Osteoblast (primary cell): ENCODE data around the gene DFFB. TPM values are rescaled to one million over a fixed set of nuclear protein-coding genes. Genes with fewer than 3 reads are reported as not detected.

Source experiments
- DNase-seq: peaks from one replicate; pipeline ENCODE4 v3.0.0; 2011; ENCODE audit warnings: low spot score, mixed read lengths; ENCODE audit not compliant: insufficient read length; ENCODE audit errors: missing footprints
- H2AFZ ChIP-seq: 2 replicates; pipeline ENCODE4 v1.6.0; 2011; ENCODE audit warnings: mild to moderate bottlenecking, low read length
- H3K27ac ChIP-seq: 2 replicates; pipeline ENCODE4 v1.5.1; 2011; ENCODE audit warnings: mild to moderate bottlenecking, low read depth, low read length, moderate library complexity
- H3K27me3 ChIP-seq: 2 replicates; pipeline ENCODE4 v1.6.0; 2012; ENCODE audit warnings: mild to moderate bottlenecking, control low read depth, inconsistent platforms, low read length, moderate library complexity; ENCODE audit not compliant: insufficient read depth
- H3K36me3 ChIP-seq: 2 replicates; pipeline ENCODE4 v1.5.1; 2011; ENCODE audit warnings: mild to moderate bottlenecking, low read length, control low read depth, moderate library complexity; ENCODE audit not compliant: insufficient read depth
- H3K4me1 ChIP-seq: 2 replicates; pipeline ENCODE4 v1.5.1; 2011; ENCODE audit warnings: mild to moderate bottlenecking, low read length, control low read depth, moderate library complexity; ENCODE audit not compliant: insufficient read depth
- H3K4me2 ChIP-seq: 2 replicates; pipeline ENCODE4 v1.6.0; 2011; ENCODE audit warnings: mild to moderate bottlenecking, low read length; ENCODE audit not compliant: insufficient read depth
- H3K4me3 ChIP-seq: fragments of 200-600 bp; sonication (generic); 3 replicates; pipeline ENCODE4 v1.5.1; 2012; ENCODE audit warnings: mild to moderate bottlenecking, low read length, inconsistent platforms; ENCODE audit not compliant: insufficient read depth
- H3K79me2 ChIP-seq: 2 replicates; pipeline ENCODE4 v1.6.0; 2012; ENCODE audit warnings: mild to moderate bottlenecking, low read length, control low read depth, inconsistent platforms; ENCODE audit not compliant: insufficient read depth
- H3K9me3 ChIP-seq: 2 replicates; pipeline ENCODE4 v1.5.1; 2011; ENCODE audit warnings: low read depth, low read length, control low read depth
- H4K20me1 ChIP-seq: 2 replicates; pipeline ENCODE4 v1.6.0; 2012; ENCODE audit warnings: mild to moderate bottlenecking, low read length, control low read depth; ENCODE audit not compliant: insufficient read depth
- total RNA-seq: library from RNA; depleted of rRNA; stranded (reverse); fragments of >200 nt; gene quantifications from 2 replicates; pipeline ENCODE4 v1.2.3, GENCODE V29; 2012
- TF ChIP-seq, protein P1 (sequence below): IDR thresholded peaks from 2 replicates; pipeline ENCODE4 v1.5.1; 2011; ENCODE audit warnings: mild to moderate bottlenecking, low read depth, low read length, moderate library complexity; ENCODE audit errors: extremely low read depth

DFFB gene
- total RNA-seq, 1 donor = 5.1 TPM

DNA sequence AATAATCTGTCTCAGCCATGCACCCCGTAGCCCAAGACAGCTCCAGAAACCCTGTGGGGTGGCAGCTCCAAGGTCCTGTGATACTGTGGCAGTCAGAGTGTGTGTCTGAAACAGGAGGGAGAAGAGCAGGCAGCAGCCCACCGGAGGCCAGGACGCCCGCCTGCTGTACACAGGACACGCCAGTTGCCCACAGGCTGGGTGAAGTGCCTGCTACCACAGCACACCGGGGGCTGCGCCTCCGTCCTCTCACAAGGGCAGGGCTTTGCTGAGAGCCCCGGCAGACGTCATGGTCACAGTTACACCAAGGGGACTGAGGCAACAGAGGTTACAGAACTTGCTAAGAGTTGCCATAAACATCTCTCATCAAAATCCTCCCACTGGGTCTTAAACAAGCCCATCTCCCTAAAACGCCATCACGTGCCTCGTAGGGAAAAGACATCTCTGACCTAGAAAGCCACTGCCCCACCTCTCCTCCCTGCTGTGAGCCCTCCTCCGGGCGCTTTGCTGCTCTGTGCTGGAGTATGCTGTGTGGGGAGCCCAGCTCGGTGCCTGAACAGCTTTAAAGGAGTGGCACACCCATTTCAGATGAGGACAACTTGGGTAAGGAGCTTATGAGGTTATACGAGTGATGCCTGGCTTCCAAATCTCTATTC, 37.5 kb downstream of the DFFB start:
- Histone ChIP-seq H4K20me1 (peaks cover 26% of the 10 kb centered on the region), H3K79me2 (peaks cover 80% of the 10 kb centered on the region), H2AFZ (no peak overlapping the region), H3K4me3 (no peak overlapping the region), H3K27me3 (no peaks in the 10 kb centered on the region), H3K9me3 (no peaks in the 10 kb centered on the region), H3K27ac (no peak overlapping the region), H3K4me2 (no peak overlapping the region), H3K36me3 (peaks cover 20% of the 10 kb centered on the region), H3K4me1 (peaks cover 9% of the 10 kb centered on the region)
- TF ChIP-seq, protein P1, sequence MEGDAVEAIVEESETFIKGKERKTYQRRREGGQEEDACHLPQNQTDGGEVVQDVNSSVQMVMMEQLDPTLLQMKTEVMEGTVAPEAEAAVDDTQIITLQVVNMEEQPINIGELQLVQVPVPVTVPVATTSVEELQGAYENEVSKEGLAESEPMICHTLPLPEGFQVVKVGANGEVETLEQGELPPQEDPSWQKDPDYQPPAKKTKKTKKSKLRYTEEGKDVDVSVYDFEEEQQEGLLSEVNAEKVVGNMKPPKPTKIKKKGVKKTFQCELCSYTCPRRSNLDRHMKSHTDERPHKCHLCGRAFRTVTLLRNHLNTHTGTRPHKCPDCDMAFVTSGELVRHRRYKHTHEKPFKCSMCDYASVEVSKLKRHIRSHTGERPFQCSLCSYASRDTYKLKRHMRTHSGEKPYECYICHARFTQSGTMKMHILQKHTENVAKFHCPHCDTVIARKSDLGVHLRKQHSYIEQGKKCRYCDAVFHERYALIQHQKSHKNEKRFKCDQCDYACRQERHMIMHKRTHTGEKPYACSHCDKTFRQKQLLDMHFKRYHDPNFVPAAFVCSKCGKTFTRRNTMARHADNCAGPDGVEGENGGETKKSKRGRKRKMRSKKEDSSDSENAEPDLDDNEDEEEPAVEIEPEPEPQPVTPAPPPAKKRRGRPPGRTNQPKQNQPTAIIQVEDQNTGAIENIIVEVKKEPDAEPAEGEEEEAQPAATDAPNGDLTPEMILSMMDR = no peak
- DNase-seq = peak; percentile 45

DNA sequence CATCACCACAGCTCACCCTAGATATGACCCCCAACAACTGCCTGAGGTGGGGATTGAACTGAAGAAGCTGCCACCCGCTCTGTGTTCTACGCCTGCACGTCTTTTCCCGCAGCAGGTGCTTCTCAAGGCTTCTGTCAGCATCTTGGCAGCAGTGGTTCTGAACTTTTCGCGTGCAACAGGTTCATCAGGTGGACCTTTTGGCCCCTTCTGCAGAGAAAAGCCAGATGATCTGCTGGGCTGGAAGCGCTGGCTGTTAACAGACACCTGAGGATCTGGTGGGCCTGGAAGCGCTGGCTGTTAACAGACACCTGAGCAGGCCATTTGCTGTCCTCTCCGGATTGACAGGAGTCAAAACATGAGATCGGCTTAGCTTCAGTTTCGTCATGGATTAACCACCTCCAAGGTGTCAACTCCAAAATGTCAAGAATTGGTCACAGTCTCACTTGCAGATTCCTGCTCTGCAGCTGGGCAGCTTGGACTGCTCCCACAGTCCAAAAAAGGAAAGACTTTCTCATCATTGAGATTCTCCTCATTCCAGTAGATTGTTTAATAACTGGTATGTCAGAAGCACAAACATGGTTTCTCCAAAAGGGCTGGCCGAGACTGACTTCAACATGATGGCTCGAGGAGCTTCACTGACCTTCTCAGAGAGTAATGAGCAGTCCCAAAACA, 38.1 kb downstream of the DFFB start:
- peak; percentile 56 for DNase-seq
- H4K20me1 ChIP-seq = peaks cover 26% of the 10 kb centered on the region
- peaks cover 14% of the 10 kb centered on the region for H3K36me3 ChIP-seq

DNA sequence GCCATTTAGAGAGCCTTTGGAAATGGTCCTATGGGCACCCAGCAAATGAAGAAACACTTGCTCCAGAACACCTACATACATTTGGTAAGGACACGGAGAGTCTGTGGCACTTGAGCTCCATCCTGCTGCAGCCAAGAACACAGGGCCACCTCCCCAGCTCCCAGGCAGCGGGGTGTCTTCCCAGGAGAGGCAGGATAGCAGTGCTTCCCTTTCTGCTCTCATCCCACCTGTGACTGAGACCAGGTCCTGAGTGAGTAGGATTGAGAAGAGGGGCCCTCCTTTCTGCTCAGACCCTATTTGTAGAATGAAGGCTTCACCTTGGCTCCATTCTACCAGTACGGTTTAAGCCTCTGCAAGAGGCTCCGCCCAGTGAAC, 38.7 kb downstream of the DFFB start:
- DNase-seq = no peak
- Histone ChIP-seq H3K4me2 (no peak overlapping the region), H3K9me3 (no peaks in the 10 kb centered on the region), H2AFZ (no peak overlapping the region), H3K36me3 (peaks cover 9% of the 10 kb centered on the region), H3K27me3 (no peaks in the 10 kb centered on the region), H4K20me1 (peaks cover 26% of the 10 kb centered on the region), H3K79me2 (peaks cover 78% of the 10 kb centered on the region), H3K4me3 (no peak overlapping the region), H3K27ac (no peak overlapping the region), H3K4me1 (peaks cover 9% of the 10 kb centered on the region)
- TF ChIP-seq, protein P1 = no peak

More for the DNA sequence above, 38.1 kb downstream of the DFFB start:
- Histone ChIP-seq H3K9me3 (no peaks in the 10 kb centered on the region), H3K79me2 (peaks cover 83% of the 10 kb centered on the region), H3K4me3 (no peak overlapping the region), H2AFZ (no peak overlapping the region), H3K4me2 (no peak overlapping the region), H3K27me3 (no peaks in the 10 kb centered on the region), H3K4me1 (peaks cover 9% of the 10 kb centered on the region), H3K27ac (no peak overlapping the region)
- TF ChIP-seq, protein P1 = no peak

DNA sequence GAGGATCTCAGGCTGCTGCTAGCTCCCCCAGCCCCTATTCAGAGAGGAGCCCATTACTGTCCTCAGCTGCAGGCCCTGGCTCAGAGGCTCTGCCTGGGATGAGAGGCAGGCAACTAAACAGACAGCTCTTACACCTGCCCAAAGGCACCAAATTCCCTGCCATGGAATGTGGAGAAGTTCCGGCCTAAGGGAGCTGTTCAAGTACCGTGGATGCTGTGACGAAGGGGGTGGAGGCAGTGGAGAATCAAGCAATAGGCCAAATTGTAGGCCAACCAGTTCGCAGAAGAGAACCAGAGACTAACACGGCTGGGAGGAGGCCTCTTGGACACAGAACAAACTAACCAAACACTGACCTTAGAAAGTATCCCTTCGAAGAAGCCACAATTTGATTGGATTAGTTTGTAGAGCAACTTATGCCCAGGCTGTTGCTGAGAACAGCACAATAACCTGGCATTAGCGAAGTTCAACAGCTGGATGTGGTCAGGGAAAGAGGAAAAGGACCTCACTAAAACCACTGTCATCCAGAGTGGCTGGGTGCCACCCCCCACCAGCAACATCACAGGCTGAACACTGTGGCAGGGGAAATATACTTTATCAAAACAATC, 39.2 kb downstream of the DFFB start:
- peaks cover 9% of the 10 kb centered on the region for H3K4me1 ChIP-seq
- peaks cover 4% of the 10 kb centered on the region for H3K36me3 ChIP-seq
- no peaks in the 10 kb centered on the region for H3K9me3 ChIP-seq
- TF ChIP-seq, protein P1 = no peak
- no peak overlapping the region for H3K4me2 ChIP-seq
- DNase-seq = peak; percentile 53
- H3K4me3 ChIP-seq = no peak overlapping the region
- H3K79me2 ChIP-seq = peaks cover 74% of the 10 kb centered on the region
- no peaks in the 10 kb centered on the region for H3K27me3 ChIP-seq
- H3K27ac ChIP-seq = no peak overlapping the region
- H2AFZ ChIP-seq = no peak overlapping the region
- peaks cover 26% of the 10 kb centered on the region for H4K20me1 ChIP-seq
